Fibroblast of mammary gland (primary cell): ENCODE measurements around the gene SPG11.
"Not testable (repeated sequence)": the region's sequence is repeated elsewhere in the genome, so short reads cannot be mapped to it uniquely, and the experiment has no call there.

Experiments used
- DNase-seq: peaks from one replicate; pipeline ENCODE4 v3.0.0-alpha.2; 2010; ENCODE audit warnings: low read depth
- H3K4me3 ChIP-seq: 2 replicates; pipeline ENCODE4 v1.5.1; 2011; ENCODE audit warnings: low read depth, mild to moderate bottlenecking, low read length, moderate library complexity; ENCODE audit not compliant: control insufficient read depth
- CTCF ChIP-seq: conservative IDR thresholded peaks from 2 replicates; pipeline ENCODE4 v1.5.1; 2011; ENCODE audit warnings: low read depth, low read length, inconsistent platforms; ENCODE audit not compliant: control insufficient read depth, insufficient read depth

The SPG11 gene

GRCh38 chr15:44568338-44568737 lies 95.1 kb downstream of the SPG11 start:
- TF ChIP-seq CTCF = no peak
- H3K4me3 ChIP-seq = no peak overlapping the region
- peak; percentile 6 for DNase-seq

GRCh38 chr15:44566155-44566540 lies 97.3 kb downstream of the SPG11 start:
- no peak for DNase-seq
- H3K4me3 ChIP-seq = no peak overlapping the region
- TF ChIP-seq CTCF = no peak

- DNase-seq = no peak
- no peak for TF ChIP-seq CTCF
- no peak overlapping the region for H3K4me3 ChIP-seq
Measured at GRCh38 chr15:44565387-44566154, 97.9 kb downstream of the SPG11 start.

- H3K4me3 ChIP-seq, DNase-seq: not testable (repeated sequence)
Measured at GRCh38 chr15:44560926-44561325, 102.5 kb downstream of the SPG11 start.

GRCh38 chr15:44554934-44555723 lies 108.3 kb downstream of the SPG11 start:
- no peak for TF ChIP-seq CTCF
- DNase-seq = no peak
- no peak overlapping the region for H3K4me3 ChIP-seq

- TF ChIP-seq CTCF = no peak
- no peak overlapping the region for H3K4me3 ChIP-seq
- no peak for DNase-seq
Measured at GRCh38 chr15:44550734-44551133, 112.7 kb downstream of the SPG11 start.

DNA sequence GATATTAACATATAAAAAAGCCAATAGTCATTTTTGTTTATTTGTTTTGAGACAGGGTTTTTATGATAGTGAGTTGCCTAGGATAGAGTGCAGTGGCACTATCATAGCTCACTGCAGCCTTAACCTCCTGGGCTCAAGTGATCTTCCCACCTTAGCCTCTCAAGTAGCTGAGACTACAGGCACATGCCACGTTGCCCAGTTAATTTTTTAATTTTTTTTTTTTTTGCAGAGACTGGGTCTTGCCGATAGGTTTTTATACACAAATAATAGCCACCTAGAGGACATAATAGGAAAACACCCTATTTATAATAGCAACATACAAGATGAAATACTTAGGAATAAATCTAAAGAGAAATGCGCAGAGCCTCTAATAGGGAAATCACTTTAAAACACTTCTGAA lies 113.2 kb downstream of the SPG11 start:
- no peak overlapping the region for H3K4me3 ChIP-seq
- peak; percentile 35 for TF ChIP-seq CTCF
- peak; percentile 66 for DNase-seq

DNA sequence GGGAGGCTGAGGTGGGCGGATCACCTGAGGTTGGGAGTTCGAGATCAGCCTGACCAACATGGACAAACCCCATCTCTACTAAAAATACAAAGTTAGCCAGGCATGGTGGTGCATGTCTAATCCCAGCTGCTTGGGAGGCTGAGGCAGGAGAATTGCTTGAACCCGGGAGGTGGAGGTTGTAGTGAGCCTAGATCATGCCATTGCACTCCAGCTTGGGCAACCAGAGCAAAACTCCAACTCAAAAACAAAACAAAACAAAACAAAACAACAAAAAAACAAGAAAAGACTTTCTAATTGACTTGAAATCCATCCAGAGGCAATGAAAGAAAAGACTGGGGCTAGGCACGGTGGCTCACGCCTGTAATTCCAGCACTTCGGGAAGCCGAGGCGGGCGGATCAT lies 114.3 kb downstream of the SPG11 start:
- H3K4me3 ChIP-seq, DNase-seq: not testable (repeated sequence)
